ENCODE data around the gene NCOR1. TPM values are rescaled to one million over a fixed set of nuclear protein-coding genes. Genes with fewer than 3 reads are reported as not detected.
A peak's percentile ranks its signal among the peaks of the same experiment; 100 is the strongest.

Gene NCOR1
- polyA plus RNA-seq, 3 donors, result 23.2 to 47.0 (median 37.9) TPM

GRCh38 chr17:16191604-16192003, 23.7 kb downstream of the NCOR1 start:
- DNase-seq, result no peak
- Mint-ChIP-seq H3K9me3 (peaks cover 0 to 2% (median 0%) of the 10 kb centered on the region in 7 donors), H3K27me3 (ENCODE audit: low read depth in 3 of 3) (no peaks in the 10 kb centered on the region), H3K27ac (peak overlapping the region in 1 of 7 donors; percentile 27), H3K4me1 (no peaks in the 10 kb centered on the region), H3K36me3 (peaks cover 59 to 72% of the 10 kb centered on the region in 2 donors), H3K4me3 (no peak overlapping the region)
- H3K79me2 ChIP-seq (ENCODE audit: insufficient read depth, low read length), result peaks cover 68% of the 10 kb centered on the region
- no peak overlapping the region for H3K4me2 ChIP-seq (replicated peaks; ENCODE audit: extremely low read depth, low read length, poor library complexity, severe bottlenecking)
- H3K9ac ChIP-seq (ENCODE audit: insufficient read depth, low read length, poor library complexity, severe bottlenecking), result no peak overlapping the region
- H2AFZ ChIP-seq (ENCODE audit: insufficient read depth, low read depth, low read length, poor library complexity, severe bottlenecking), result no peak overlapping the region
- intact Hi-C loops (cut with micrococcal nuclease), result no loop called here
- no peaks in the 10 kb centered on the region for H3K9me3 ChIP-seq (replicated peaks in 1 of 2; ENCODE audit: control insufficient read depth in 1 of 2, insufficient read depth in 1 of 2, low read length in 2 of 2)
- H3K27ac ChIP-seq (ENCODE audit: low read depth in 1 of 2, low read length in 2 of 2), result no peak overlapping the region
- TF ChIP-seq CTCF (IDR thresholded peaks at IDR 0.05), result no peak
- H3K4me3 ChIP-seq (replicated peaks in 1 of 3; ENCODE audit: low read depth in 2 of 3, low read length in 3 of 3), result no peak overlapping the region
- H4K20me1 ChIP-seq (ENCODE audit: insufficient read depth, low read length), result peaks cover 75% of the 10 kb centered on the region
- H3K36me3 ChIP-seq (replicated peaks in 1 of 2; ENCODE audit: control insufficient read depth in 1 of 2, insufficient read depth in 2 of 2, low read length in 2 of 2), result peaks cover 55 to 67% of the 10 kb centered on the region in 2 donors
- 100% methylated on average over 2 of the region's 3 CpGs for WGBS (ENCODE audit: insufficient coverage)
- no peaks in the 10 kb centered on the region for H3K27me3 ChIP-seq (ENCODE audit: control insufficient read depth in 2 of 2, insufficient read depth in 2 of 2, low read length in 2 of 2)
- H3K4me1 ChIP-seq (ENCODE audit: control insufficient read depth in 1 of 2, insufficient read depth in 2 of 2, low read length in 2 of 2), result no peaks in the 10 kb centered on the region

- intact Hi-C loops (cut with micrococcal nuclease), result no loop called here
Measured at GRCh38 chr17:16190703-16191360, 24.5 kb downstream of the NCOR1 start.

More at GRCh38 chr17:16190703-16191360, 24.5 kb downstream of the NCOR1 start:
- WGBS (ENCODE audit: insufficient coverage), result 100% methylated on average over 2 of the region's 4 CpGs
- Mint-ChIP-seq H3K36me3 (peaks cover 67 to 80% of the 10 kb centered on the region in 2 donors), H3K27me3 (ENCODE audit: low read depth in 3 of 3) (no peaks in the 10 kb centered on the region), H3K4me1 (no peaks in the 10 kb centered on the region), H3K4me3 (no peak overlapping the region), H3K27ac (peak overlapping the region in 2 of 7 donors; percentile 27 to 37), H3K9me3 (peaks cover 0 to 2% (median 0%) of the 10 kb centered on the region in 7 donors)
- Histone ChIP-seq H3K36me3 (replicated peaks in 1 of 2; ENCODE audit: control insufficient read depth in 1 of 2, insufficient read depth in 2 of 2, low read length in 2 of 2) (peaks cover 63 to 74% of the 10 kb centered on the region in 2 donors), H3K4me1 (ENCODE audit: control insufficient read depth in 1 of 2, insufficient read depth in 2 of 2, low read length in 2 of 2) (no peaks in the 10 kb centered on the region), H3K4me3 (replicated peaks in 1 of 3; ENCODE audit: low read depth in 2 of 3, low read length in 3 of 3) (no peak overlapping the region), H3K27me3 (ENCODE audit: control insufficient read depth in 2 of 2, insufficient read depth in 2 of 2, low read length in 2 of 2) (no peaks in the 10 kb centered on the region), H3K79me2 (ENCODE audit: insufficient read depth, low read length) (peaks cover 70% of the 10 kb centered on the region), H3K27ac (ENCODE audit: low read depth in 1 of 2, low read length in 2 of 2) (no peak overlapping the region), H3K9ac (ENCODE audit: insufficient read depth, low read length, poor library complexity, severe bottlenecking) (no peak overlapping the region), H3K4me2 (replicated peaks; ENCODE audit: extremely low read depth, low read length, poor library complexity, severe bottlenecking) (no peak overlapping the region), H4K20me1 (ENCODE audit: insufficient read depth, low read length) (peaks cover 79% of the 10 kb centered on the region), H2AFZ (ENCODE audit: insufficient read depth, low read depth, low read length, poor library complexity, severe bottlenecking) (no peak overlapping the region), H3K9me3 (replicated peaks in 1 of 2; ENCODE audit: control insufficient read depth in 1 of 2, insufficient read depth in 1 of 2, low read length in 2 of 2) (no peaks in the 10 kb centered on the region)
- DNase-seq, result no peak
- TF ChIP-seq CTCF (IDR thresholded peaks at IDR 0.05), result no peak

All from CD14-positive monocyte (primary cell).